MM.1S (cell line): ENCODE measurements around the gene CSH2.

Experiments
- DNase-seq: peaks from one replicate; pipeline ENCODE4 v3.0.0-alpha.2; 2015
- H2AFZ ChIP-seq: fragments of 300-600 bp; sonication (generic); 2 replicates; pipeline ENCODE4 v1.6.0; 2016; ENCODE audit warnings: antibody characterized with exemption, low read length
- H3F3A ChIP-seq: fragments of 300-600 bp; sonication (generic); 2 replicates; pipeline ENCODE4 v1.6.1; 2016; ENCODE audit warnings: mild to moderate bottlenecking, antibody characterized with exemption, low read length, moderate library complexity, mixed read lengths; ENCODE audit not compliant: insufficient read depth
- H3K27ac ChIP-seq: fragments of 300-600 bp; sonication (generic); 2 replicates; pipeline ENCODE4 v1.5.1; 2016; ENCODE audit warnings: mild to moderate bottlenecking, low read length
- H3K27me3 ChIP-seq: fragments of 300-600 bp; sonication (generic); replicated peaks from 2 replicates; pipeline ENCODE4 v1.6.0; 2016; ENCODE audit warnings: low read length; ENCODE audit not compliant: insufficient read depth
- H3K36me3 ChIP-seq: fragments of 300-600 bp; sonication (generic); replicated peaks from 2 replicates; pipeline ENCODE4 v1.6.1; 2016; ENCODE audit warnings: mild to moderate bottlenecking, low read length, mixed read lengths; ENCODE audit not compliant: insufficient read depth
- H3K4me1 ChIP-seq: fragments of 300-600 bp; sonication (generic); 2 replicates; pipeline ENCODE4 v1.6.1; 2016; ENCODE audit warnings: low read length, mixed read lengths
- H3K4me2 ChIP-seq: fragments of 300-600 bp; sonication (generic); 2 replicates; pipeline ENCODE4 v1.6.0; 2016; ENCODE audit warnings: low read depth, low read length
- H3K4me3 ChIP-seq: fragments of 300-600 bp; sonication (generic); 2 replicates; pipeline ENCODE4 v1.5.1; 2016; ENCODE audit warnings: low read length, mixed read lengths
- H3K79me2 ChIP-seq: fragments of 300-600 bp; sonication (generic); 2 replicates; pipeline ENCODE4 v1.6.1; 2016; ENCODE audit warnings: mixed run types, low read length, mixed read lengths
- H3K9ac ChIP-seq: fragments of 300-600 bp; sonication (generic); 2 replicates; pipeline ENCODE4 v1.6.1; 2016; ENCODE audit warnings: low read length, mixed read lengths
- H3K9me2 ChIP-seq: fragments of 300-600 bp; sonication (generic); replicated peaks from 2 replicates; pipeline ENCODE4 v1.6.1; 2016; ENCODE audit warnings: mild to moderate bottlenecking, low read length, mixed read lengths; ENCODE audit not compliant: insufficient read depth
- H3K9me3 ChIP-seq: fragments of 300-600 bp; sonication (generic); replicated peaks from 2 replicates; pipeline ENCODE4 v1.6.1; 2016; ENCODE audit warnings: mild to moderate bottlenecking, low read length, mixed read lengths; ENCODE audit not compliant: insufficient read depth
- H4K20me1 ChIP-seq: fragments of 300-600 bp; sonication (generic); 2 replicates; pipeline ENCODE4 v1.6.1; 2016; ENCODE audit warnings: mild to moderate bottlenecking, low read length, moderate library complexity, mixed read lengths; ENCODE audit not compliant: insufficient read depth
- CTCF ChIP-seq: fragments of 300-600 bp; sonication (generic); IDR thresholded peaks from 2 replicates; pipeline ENCODE4 v1.5.1; 2016; ENCODE audit warnings: antibody characterized with exemption, low read length, mixed read lengths
- EZH2 ChIP-seq: fragments of 300-600 bp; sonication (generic); optimal IDR thresholded peaks from 2 replicates; pipeline ENCODE3; 2017; ENCODE audit warnings: low read depth, mild to moderate bottlenecking, antibody characterized with exemption, low read length, mixed read lengths
- EZH2phosphoT487 ChIP-seq: fragments of 300-600 bp; sonication (generic); IDR thresholded peaks from 2 replicates; pipeline ENCODE4 v1.6.1; 2018; ENCODE audit warnings: antibody characterized with exemption, low read length

Gene CSH2

GRCh38 chr17:63830278-63830677 lies 43.2 kb downstream of the CSH2 start:
- no peak for DNase-seq
- Histone ChIP-seq H3K9me2 (no peaks in the 10 kb centered on the region), H4K20me1 (no peaks in the 10 kb centered on the region), H3F3A (peaks cover 9% of the 10 kb centered on the region; the same call in 1 of the 2 replicates), H3K9me3 (no peaks in the 10 kb centered on the region), H3K27ac (no peak overlapping the region), H3K27me3 (no peaks in the 10 kb centered on the region), H3K36me3 (peaks cover 7% of the 10 kb centered on the region; the same call in 1 of the 2 replicates), H2AFZ (no peak overlapping the region), H3K4me2 (no peak overlapping the region), H3K4me3 (no peak overlapping the region), H3K79me2 (peaks cover 66% of the 10 kb centered on the region), H3K9ac (no peak overlapping the region), H3K4me1 (peaks cover 18% of the 10 kb centered on the region)
- TF ChIP-seq CTCF (no peak), EZH2 (no peak), EZH2phosphoT487 (no peak)

GRCh38 chr17:63828936-63829335 lies 44.5 kb downstream of the CSH2 start:
- H3K9me3 ChIP-seq = no peaks in the 10 kb centered on the region
- H3K4me3 ChIP-seq = peak overlapping the region; percentile 88; the same call in 1 of the 2 replicates
- H3F3A ChIP-seq = no peaks in the 10 kb centered on the region
- no peak for DNase-seq
- peaks cover 7% of the 10 kb centered on the region; the same call in 1 of the 2 replicates for H3K36me3 ChIP-seq
- H3K4me1 ChIP-seq = peaks cover 18% of the 10 kb centered on the region
- no peak overlapping the region for H3K27ac ChIP-seq
- H3K9ac ChIP-seq = no peak overlapping the region
- no peak overlapping the region for H2AFZ ChIP-seq
- no peaks in the 10 kb centered on the region for H3K9me2 ChIP-seq
- no peak for TF ChIP-seq EZH2
- TF ChIP-seq CTCF = no peak
- TF ChIP-seq EZH2phosphoT487 = no peak
- no peaks in the 10 kb centered on the region for H3K27me3 ChIP-seq
- peaks cover 73% of the 10 kb centered on the region for H3K79me2 ChIP-seq
- H3K4me2 ChIP-seq = peak overlapping the region; percentile 77
- H4K20me1 ChIP-seq = no peaks in the 10 kb centered on the region

- peak overlapping the region; percentile 74; the same call in 1 of the 2 replicates for H3K27ac ChIP-seq
Measured at GRCh38 chr17:63827801-63828221, 45.7 kb downstream of the CSH2 start.

More at GRCh38 chr17:63827801-63828221, 45.7 kb downstream of the CSH2 start:
- peak overlapping the region; percentile 77 for H3K4me2 ChIP-seq
- peak overlapping the region; percentile 34 for H2AFZ ChIP-seq
- H3K9me3 ChIP-seq = no peaks in the 10 kb centered on the region
- peaks cover 18% of the 10 kb centered on the region for H3K4me1 ChIP-seq
- peak; percentile 14 for DNase-seq
- TF ChIP-seq CTCF (no peak), EZH2phosphoT487 (no peak), EZH2 (no peak)
- H3K4me3 ChIP-seq = peak overlapping the region; percentile 88
- H3K27me3 ChIP-seq = no peaks in the 10 kb centered on the region
- H3K9ac ChIP-seq = peak overlapping the region; percentile 83
- no peaks in the 10 kb centered on the region for H4K20me1 ChIP-seq
- peaks cover 7% of the 10 kb centered on the region; the same call in 1 of the 2 replicates for H3K36me3 ChIP-seq
- H3K79me2 ChIP-seq = peaks cover 73% of the 10 kb centered on the region
- H3F3A ChIP-seq = no peaks in the 10 kb centered on the region
- H3K9me2 ChIP-seq = no peaks in the 10 kb centered on the region
